GM12878 (cell line): ENCODE measurements around the gene PLAGL1.

Experiments used
- EP300 ChIP-seq, 2 experiments: fragments of 150-350 bp in 1 of 2; IDR thresholded peaks; 2 replicates each; pipeline ENCODE4 v1.6.1; 2011 to 2012; ENCODE audit warnings: low read depth in 2 of 2, low read length in 2 of 2, borderline replicate concordance in 1 of 2, improper control_type of control experiment in 1 of 2, inconsistent platforms in 1 of 2; ENCODE audit not compliant: control insufficient read depth in 1 of 2
- ETV6 ChIP-seq, 2 experiments: fragments of 450-650 bp in 1 of 2; IDR thresholded peaks in 1 of 2; conservative IDR thresholded peaks in 1 of 2; 2 replicates each; pipeline ENCODE4 v1.6.1; 2014; ENCODE audit warnings: antibody characterized with exemption in 1 of 2, borderline replicate concordance in 1 of 2, low read depth in 1 of 2, mild to moderate bottlenecking in 1 of 2, moderate library complexity in 1 of 2
- SIN3A ChIP-seq: IDR thresholded peaks from 2 replicates; pipeline ENCODE4 v1.6.1; 2012; ENCODE audit warnings: low read depth, low read length, improper control_type of control experiment
- TBL1XR1 ChIP-seq: IDR thresholded peaks from 2 replicates; pipeline ENCODE4 v1.6.1; 2012; ENCODE audit warnings: low read depth, low read length, improper control_type of control experiment
- TCF12 ChIP-seq: IDR thresholded peaks from 2 replicates; pipeline ENCODE4 v1.6.1; 2011; ENCODE audit warnings: low read depth, mild to moderate bottlenecking, low read length
- ZBTB33 ChIP-seq: fragments of 450-650 bp; IDR thresholded peaks from 2 replicates; pipeline ENCODE4 v1.6.1; 2017; ENCODE audit warnings: mild to moderate bottlenecking
- ZNF687 ChIP-seq: fragments of 450-650 bp; IDR thresholded peaks from 2 replicates; pipeline ENCODE4 v1.6.1; 2017; ENCODE audit warnings: mild to moderate bottlenecking, moderate library complexity
- TF ChIP-seq, protein P1 (sequence below), 3 experiments: IDR thresholded peaks in 2 of 3; conservative IDR thresholded peaks in 1 of 3; 2 replicates each; pipeline ENCODE4 v1.5.1; 2011; ENCODE audit warnings: low read depth in 3 of 3, low read length in 3 of 3, mild to moderate bottlenecking in 3 of 3, control low read depth in 2 of 3, moderate library complexity in 2 of 3, inconsistent platforms in 1 of 3, mixed read lengths in 1 of 3; ENCODE audit not compliant: control insufficient read depth in 2 of 3, insufficient read depth in 1 of 3; ENCODE audit errors: extremely low read depth in 1 of 3

GRCh38 chr6:143957679-143958274, 50.3 kb downstream of the PLAGL1 start:
- TF ChIP-seq SIN3A = no peak
- TF ChIP-seq, protein P1, sequence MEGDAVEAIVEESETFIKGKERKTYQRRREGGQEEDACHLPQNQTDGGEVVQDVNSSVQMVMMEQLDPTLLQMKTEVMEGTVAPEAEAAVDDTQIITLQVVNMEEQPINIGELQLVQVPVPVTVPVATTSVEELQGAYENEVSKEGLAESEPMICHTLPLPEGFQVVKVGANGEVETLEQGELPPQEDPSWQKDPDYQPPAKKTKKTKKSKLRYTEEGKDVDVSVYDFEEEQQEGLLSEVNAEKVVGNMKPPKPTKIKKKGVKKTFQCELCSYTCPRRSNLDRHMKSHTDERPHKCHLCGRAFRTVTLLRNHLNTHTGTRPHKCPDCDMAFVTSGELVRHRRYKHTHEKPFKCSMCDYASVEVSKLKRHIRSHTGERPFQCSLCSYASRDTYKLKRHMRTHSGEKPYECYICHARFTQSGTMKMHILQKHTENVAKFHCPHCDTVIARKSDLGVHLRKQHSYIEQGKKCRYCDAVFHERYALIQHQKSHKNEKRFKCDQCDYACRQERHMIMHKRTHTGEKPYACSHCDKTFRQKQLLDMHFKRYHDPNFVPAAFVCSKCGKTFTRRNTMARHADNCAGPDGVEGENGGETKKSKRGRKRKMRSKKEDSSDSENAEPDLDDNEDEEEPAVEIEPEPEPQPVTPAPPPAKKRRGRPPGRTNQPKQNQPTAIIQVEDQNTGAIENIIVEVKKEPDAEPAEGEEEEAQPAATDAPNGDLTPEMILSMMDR (IDR thresholded peaks at IDR 0.05 in 2 of 3, conservative IDR thresholded peaks at IDR 0.05 in 1 of 3; ENCODE audit: control insufficient read depth in 2 of 3, extremely low read depth in 1 of 3, insufficient read depth in 1 of 3, low read depth in 3 of 3, low read length in 3 of 3) = no peak
- TF ChIP-seq EP300 (IDR thresholded peaks at IDR 0.05; ENCODE audit: borderline replicate concordance in 1 of 2, control insufficient read depth in 1 of 2, low read depth in 2 of 2, low read length in 2 of 2) = no peak
- no peak for TF ChIP-seq TCF12
- no peak for TF ChIP-seq ZBTB33
- TF ChIP-seq ZNF687 = no peak
- TF ChIP-seq TBL1XR1 = no peak
- TF ChIP-seq ETV6 (conservative IDR thresholded peaks at IDR 0.05 in 1 of 2, IDR thresholded peaks at IDR 0.05 in 1 of 2; ENCODE audit: borderline replicate concordance in 1 of 2, low read depth in 1 of 2) = no peak
